Right lobe of liver (tissue), 4 donors: ENCODE data around the gene DET1.

Source experiments
- CTCF ChIP-seq, 4 donors: fragments of 200-600 bp in 3 of 4; fragments of 450-650 bp in 1 of 4; IDR thresholded peaks; one replicate each; pipeline versions ENCODE4 v1.5.1 to v1.8.0; 2016 to 2022; ENCODE audit warnings: antibody characterized with exemption in 4 of 4, mild to moderate bottlenecking in 2 of 4
- POLR2A ChIP-seq: fragments of 450-650 bp; IDR thresholded peaks from one replicate; pipeline ENCODE4 v1.6.1; 2017; ENCODE audit warnings: antibody characterized with exemption, mild to moderate bottlenecking
- donor health status: DM: no; HTN: no; CAD: no.
- donor health status: DM: no; HTN: no; CAD: no.
- donor health status: DM: no; HTN: yes; CAD: no.

DNA sequence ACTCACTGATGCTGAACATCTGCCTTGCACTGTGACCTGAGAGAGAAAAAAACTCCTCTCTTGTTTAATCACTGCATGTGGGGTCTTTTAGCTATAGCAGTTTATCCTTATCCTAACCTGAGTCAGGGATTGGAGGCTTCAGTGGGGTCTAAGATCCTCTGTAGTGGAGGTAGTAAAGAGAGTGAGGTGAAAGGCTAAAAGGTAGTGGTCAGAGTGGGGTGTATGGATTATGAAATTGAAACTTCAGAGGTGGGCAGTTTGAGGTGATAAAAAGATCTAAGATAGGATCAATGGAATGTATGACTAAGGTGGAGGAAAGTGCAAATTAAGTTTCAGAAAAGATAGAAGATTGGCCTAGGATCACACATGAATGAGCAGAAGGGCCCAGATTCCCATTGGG is 36.5 kb downstream of the DET1 start:
- TF ChIP-seq POLR2A (no peak), CTCF (IDR thresholded peaks at IDR 0.05) (no peak)
